IMR-90 (cell line): Measurements from ENCODE around the gene KCNIP1. TPM values are rescaled to one million over a fixed set of nuclear protein-coding genes. Genes with fewer than 3 reads are reported as not detected.

Source experiments
- ATAC-seq: fragments of 200-7000 bp; cut with Tn5 transposase; 2 replicates; pipeline ENCODE4 v1.9.1; 2020; ENCODE audit warnings: low read depth, mild to moderate bottlenecking, moderate library complexity
- BruUV-seq: library from RNA; stranded (reverse); fragments of 400-500 nt; replicated peaks from 2 replicates; lab custom pipeline; 2021; lab: Mats Ljungman, UMichigan
- CTCF ChIA-PET: fragments of 300-600 bp; formaldehyde crosslinking; extraction: SDS; loops from one replicate; lab custom pipeline; 2021; ENCODE audit warnings: antibody characterized with exemption; lab: Yijun Ruan, JAX
- POLR2A ChIA-PET: fragments of 300-600 bp; sonication (Branson Sonifier 250); formaldehyde crosslinking; loops from one replicate; lab custom pipeline; 2022; ENCODE audit warnings: antibody characterized with exemption; ENCODE audit not compliant: unreplicated experiment; lab: Charles Lee
- DNase-seq: peaks from one replicate; pipeline ENCODE4 v3.0.0; 2013
- H2AFZ ChIP-seq: replicated peaks from 2 replicates; pipeline ENCODE3; 2013; ENCODE audit warnings: low read length, mild to moderate bottlenecking; ENCODE audit not compliant: poor library complexity
- H2AK5ac ChIP-seq: 2 replicates; pipeline ENCODE4 v1.6.1; 2013; ENCODE audit warnings: low read depth, low read length, inconsistent platforms
- H2AK9ac ChIP-seq: replicated peaks from 2 replicates; pipeline ENCODE3; 2013; ENCODE audit warnings: mild to moderate bottlenecking, low read depth, low read length, moderate library complexity; ENCODE audit not compliant: poor library complexity
- H2BK120ac ChIP-seq: 2 replicates; pipeline ENCODE4 v1.6.1; 2013; ENCODE audit warnings: low read depth, low read length, inconsistent platforms
- H2BK15ac ChIP-seq: 3 replicates; pipeline ENCODE4 v1.6.1; 2013; ENCODE audit warnings: low read depth, low read length, inconsistent platforms
- H2BK20ac ChIP-seq: 2 replicates; pipeline ENCODE4 v1.6.1; 2013; ENCODE audit warnings: low read depth, mild to moderate bottlenecking, inconsistent platforms, low read length, moderate library complexity
- H2BK5ac ChIP-seq: 2 replicates; pipeline ENCODE4 v1.6.1; 2013; ENCODE audit warnings: mild to moderate bottlenecking, low read depth, low read length, inconsistent platforms; ENCODE audit not compliant: poor library complexity, severe bottlenecking
- H3K14ac ChIP-seq: replicated peaks from 2 replicates; pipeline ENCODE4 v1.6.1; 2013; ENCODE audit warnings: low read depth, low read length, inconsistent platforms
- H3K18ac ChIP-seq: 2 replicates; pipeline ENCODE4 v1.6.1; 2013; ENCODE audit warnings: low read depth, low read length, control low read depth
- H3K23ac ChIP-seq: 2 replicates; pipeline ENCODE4 v1.6.1; 2013; ENCODE audit warnings: low read depth, low read length, inconsistent platforms
- H3K27ac ChIP-seq: 2 replicates; pipeline ENCODE4 v1.5.1; 2013; ENCODE audit warnings: mild to moderate bottlenecking, control low read depth, low read length; ENCODE audit not compliant: insufficient read depth
- H3K27me3 ChIP-seq: 2 replicates; pipeline ENCODE4 v1.6.1; 2013; ENCODE audit warnings: low read length; ENCODE audit not compliant: control insufficient read depth, insufficient read depth
- H3K36me3 ChIP-seq: 2 replicates; pipeline ENCODE4 v1.6.1; 2013; ENCODE audit warnings: low read length, mixed read lengths; ENCODE audit not compliant: control insufficient read depth, insufficient read depth
- H3K4ac ChIP-seq: 2 replicates; pipeline ENCODE4 v1.6.1; 2013; ENCODE audit warnings: low read depth, low read length, inconsistent platforms
- H3K4me1 ChIP-seq: 2 replicates; pipeline ENCODE4 v1.6.1; 2013; ENCODE audit warnings: low read length, mixed read lengths; ENCODE audit not compliant: control insufficient read depth, insufficient read depth
- H3K4me2 ChIP-seq: 2 replicates; pipeline ENCODE4 v1.6.1; 2013; ENCODE audit warnings: low read depth, mild to moderate bottlenecking, control low read depth, low read length, moderate library complexity
- H3K4me3 ChIP-seq: 2 replicates; pipeline ENCODE4 v1.5.1; 2013; ENCODE audit warnings: low read depth, mild to moderate bottlenecking, control low read depth, low read length, moderate library complexity; ENCODE audit not compliant: insufficient read depth
- H3K56ac ChIP-seq: 2 replicates; pipeline ENCODE4 v1.6.1; 2013; ENCODE audit warnings: low read length, inconsistent platforms; ENCODE audit not compliant: insufficient read depth; ENCODE audit errors: extremely low read depth
- H3K79me1 ChIP-seq, 2 experiments: 2 replicates each; pipeline ENCODE4 v1.6.1; 2013; ENCODE audit warnings: low read length in 2 of 2, inconsistent platforms in 1 of 2, low read depth in 1 of 2
- H3K9ac ChIP-seq: 2 replicates; pipeline ENCODE4 v1.6.1; 2013; ENCODE audit warnings: low read depth, low read length, control low read depth
- H3K9me1 ChIP-seq: 2 replicates; pipeline ENCODE4 v1.6.1; 2013; ENCODE audit warnings: low read length, inconsistent platforms; ENCODE audit not compliant: insufficient read depth
- H3K9me3 ChIP-seq: 2 replicates; pipeline ENCODE4 v1.6.1; 2013; ENCODE audit warnings: low read length; ENCODE audit not compliant: control insufficient read depth, insufficient read depth
- H4K20me1 ChIP-seq: 2 replicates; pipeline ENCODE4 v1.6.1; 2013; ENCODE audit warnings: low read length, inconsistent platforms; ENCODE audit not compliant: insufficient read depth
- H4K5ac ChIP-seq: 2 replicates; pipeline ENCODE4 v1.6.1; 2013; ENCODE audit warnings: mild to moderate bottlenecking, low read depth, low read length, control low read depth
- H4K8ac ChIP-seq, 2 experiments: 2 replicates each; pipeline ENCODE4 v1.6.1; 2013; ENCODE audit warnings: low read depth in 2 of 2, low read length in 2 of 2, control low read depth in 1 of 2, inconsistent platforms in 1 of 2
- H4K91ac ChIP-seq: 2 replicates; pipeline ENCODE4 v1.6.1; 2013; ENCODE audit warnings: low read depth, low read length, inconsistent platforms; ENCODE audit not compliant: insufficient read depth
- FOS ChIP-seq: fragments of 150-350 bp; IDR thresholded peaks from 2 replicates; pipeline ENCODE4 v1.6.1; 2016; ENCODE audit warnings: low read depth, low read length
- MAFK ChIP-seq: IDR thresholded peaks from 2 replicates; pipeline ENCODE4 v1.6.1; 2012; ENCODE audit warnings: low read depth, low read length, improper control_type of control experiment
- MAZ ChIP-seq: IDR thresholded peaks from 2 replicates; pipeline ENCODE4 v1.6.1; 2012; ENCODE audit warnings: low read depth, mild to moderate bottlenecking, low read length, improper control_type of control experiment, moderate library complexity, borderline replicate concordance
- MXI1 ChIP-seq: IDR thresholded peaks from 2 replicates; pipeline ENCODE4 v1.6.1; 2012; ENCODE audit warnings: low read depth, mild to moderate bottlenecking, low read length, moderate library complexity, borderline replicate concordance
- NFE2L2 ChIP-seq: fragments of 150-350 bp; IDR thresholded peaks from 2 replicates; pipeline ENCODE4 v1.6.1; 2016; ENCODE audit warnings: low read depth, mild to moderate bottlenecking, low read length
- POLR2A ChIP-seq: IDR thresholded peaks from 2 replicates; pipeline ENCODE4 v1.6.1; 2012; ENCODE audit warnings: mild to moderate bottlenecking, low read depth, low read length
- RFX5 ChIP-seq: IDR thresholded peaks from 2 replicates; pipeline ENCODE4 v1.8.0; 2012; ENCODE audit warnings: low read depth, mild to moderate bottlenecking, low read length, moderate library complexity
- SMC3 ChIP-seq: fragments of 150-350 bp; IDR thresholded peaks from 2 replicates; pipeline ENCODE4 v1.6.1; 2016; ENCODE audit warnings: low read depth, mild to moderate bottlenecking, antibody characterized with exemption, low read length, moderate library complexity
- WGBS, 2 experiments: methylation state at CpG; one replicate each; pipeline versions ENCODE4 v1.1.5 to v1.1.7; 2013; ENCODE audit warnings: missing lambda C conversion rate in 2 of 2; ENCODE audit not compliant: insufficient read length in 1 of 2; ENCODE audit errors: extremely low coverage in 2 of 2; 5-methylcytosine and 5-hydroxymethylcytosine counted together
- dilution Hi-C: fragments of 300-500 bp; cut with HindIII; formaldehyde crosslinking; loops from one replicate; pipeline ENCODE4 v1.14.3; 2018; ENCODE audit warnings: low sequenced_read_pairs; ENCODE audit not compliant: unreplicated experiment
- in situ Hi-C: fragments of 300-500 bp; cut with MboI; formaldehyde crosslinking; loops from 3 replicates; pipeline ENCODE4 v1.14.3; 2019; ENCODE audit warnings: low sequenced_read_pairs, inconsistent platforms, mixed read lengths
- intact Hi-C: fragments of 100-400 bp; cut with micrococcal nuclease; formaldehyde crosslinking; loops from 2 replicates; pipeline ENCODE4 v1.10.0; 2022
- polyA plus RNA-seq, 3 experiments: library from polyadenylated mRNA; depleted of rRNA; stranded (reverse); fragments of >200 nt; gene quantifications; 2 replicates each; pipeline ENCODE4 v1.2.3, GENCODE V29; 2012; ENCODE audit warnings: low replicate concordance in 1 of 3
- total RNA-seq: library from RNA; depleted of rRNA; stranded (reverse); fragments of >200 nt; gene quantifications from 2 replicates; pipeline ENCODE4 v1.2.3, GENCODE V29; 2012
- TF ChIP-seq, protein P1 (sequence below): fragments of 150-350 bp; IDR thresholded peaks from 2 replicates; pipeline ENCODE4 v1.6.1; 2017; ENCODE audit warnings: mild to moderate bottlenecking, antibody characterized with exemption, low read length, low read depth
- TF ChIP-seq, protein P2 (sequence below): fragments of 150-350 bp; IDR thresholded peaks from 2 replicates; pipeline ENCODE4 v1.6.1; 2016; ENCODE audit warnings: low read depth, mild to moderate bottlenecking, low read length, moderate library complexity, borderline replicate concordance

The KCNIP1 gene
- total and polyA plus RNA-seq, 2 of the 4 experiments (the other 2 are of a cell fraction): not detected

DNA sequence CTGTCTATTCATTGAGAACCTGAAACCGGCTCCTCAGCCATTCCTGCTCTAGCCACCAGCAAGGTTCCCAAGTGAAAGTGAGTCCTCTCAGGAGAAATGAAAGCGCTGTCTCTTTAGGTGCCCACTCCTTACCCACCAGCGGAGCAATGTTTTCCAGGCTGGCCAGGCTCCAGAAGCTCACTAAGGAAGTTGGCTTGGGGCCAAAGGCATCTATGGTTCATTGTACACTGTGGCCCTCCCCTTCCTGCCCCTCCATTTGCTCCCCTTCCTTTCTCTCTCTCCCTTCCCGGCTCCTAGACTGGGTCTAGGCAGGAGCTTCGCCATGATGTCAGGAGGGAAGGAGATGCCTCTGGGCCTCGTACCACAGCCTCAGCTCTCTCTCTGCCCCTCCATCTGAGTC, 278.6 kb downstream of the KCNIP1 start:
- Histone ChIP-seq H3K4me1 (no peaks in the 10 kb centered on the region), H2AK9ac (no peak overlapping the region), H3K56ac (no peak overlapping the region), H2BK15ac (no peak overlapping the region), H2BK20ac (no peak overlapping the region), H2AFZ (peak overlapping the region; percentile 37), H3K9me1 (no peaks in the 10 kb centered on the region), H3K18ac (no peak overlapping the region), H3K27ac (no peak overlapping the region), H2BK120ac (no peak overlapping the region), H3K23ac (no peak overlapping the region), H3K4ac (no peak overlapping the region), H3K36me3 (no peaks in the 10 kb centered on the region), H2AK5ac (no peak overlapping the region), H4K5ac (no peak overlapping the region), H2BK5ac (no peak overlapping the region), H4K8ac (no peak overlapping the region), H4K91ac (no peak overlapping the region), H3K14ac (no peak overlapping the region), H3K4me2 (no peak overlapping the region), H3K9ac (no peak overlapping the region), H3K9me3 (no peaks in the 10 kb centered on the region), H4K20me1 (no peaks in the 10 kb centered on the region), H3K27me3 (peaks cover 14% of the 10 kb centered on the region), H3K4me3 (no peak overlapping the region), H3K79me1 (no peaks in the 10 kb centered on the region)
- POLR2A ChIA-PET: no interaction called here
- DNase-seq (no peak), ATAC-seq (no peak)
- no TSS peak for BruUV-seq
- dilution Hi-C loops: no loop called here
- TF ChIP-seq SMC3 (no peak), RFX5 (no peak), MXI1 (no peak), MAZ (no peak), MAFK (no peak), NFE2L2 (no peak), FOS (no peak), POLR2A (no peak)
- TF ChIP-seq, protein P1, sequence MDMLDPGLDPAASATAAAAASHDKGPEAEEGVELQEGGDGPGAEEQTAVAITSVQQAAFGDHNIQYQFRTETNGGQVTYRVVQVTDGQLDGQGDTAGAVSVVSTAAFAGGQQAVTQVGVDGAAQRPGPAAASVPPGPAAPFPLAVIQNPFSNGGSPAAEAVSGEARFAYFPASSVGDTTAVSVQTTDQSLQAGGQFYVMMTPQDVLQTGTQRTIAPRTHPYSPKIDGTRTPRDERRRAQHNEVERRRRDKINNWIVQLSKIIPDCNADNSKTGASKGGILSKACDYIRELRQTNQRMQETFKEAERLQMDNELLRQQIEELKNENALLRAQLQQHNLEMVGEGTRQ: no peak
- TF ChIP-seq, protein P2, sequence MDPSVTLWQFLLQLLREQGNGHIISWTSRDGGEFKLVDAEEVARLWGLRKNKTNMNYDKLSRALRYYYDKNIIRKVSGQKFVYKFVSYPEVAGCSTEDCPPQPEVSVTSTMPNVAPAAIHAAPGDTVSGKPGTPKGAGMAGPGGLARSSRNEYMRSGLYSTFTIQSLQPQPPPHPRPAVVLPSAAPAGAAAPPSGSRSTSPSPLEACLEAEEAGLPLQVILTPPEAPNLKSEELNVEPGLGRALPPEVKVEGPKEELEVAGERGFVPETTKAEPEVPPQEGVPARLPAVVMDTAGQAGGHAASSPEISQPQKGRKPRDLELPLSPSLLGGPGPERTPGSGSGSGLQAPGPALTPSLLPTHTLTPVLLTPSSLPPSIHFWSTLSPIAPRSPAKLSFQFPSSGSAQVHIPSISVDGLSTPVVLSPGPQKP: no peak
- intact Hi-C loops: no loop called here
- in situ Hi-C loops: no loop called here
- CTCF ChIA-PET: no interaction called here
- 80% methylated on average over 1 of the region's 6 CpGs; no CpG with 5 or more reads in 1 of the 2 experiments for WGBS, 2 experiments
